ENCODE measurements around the gene FBL.

FBL gene

GRCh38 chr19:39846678-39847486 is 703 bp upstream of the FBL start:
- no peak for DNase-seq (ENCODE audit: low read depth)
- peak overlapping the region; percentile 90 for H3K4me3 ChIP-seq (ENCODE audit: low read depth, low read length)
- no peak for TF ChIP-seq CTCF (IDR thresholded peaks at IDR 0.05; ENCODE audit: low read depth, low read length, missing control alignments)
- in situ Hi-C loops (cut with HindIII; ENCODE audit: low sequenced_read_pairs), result no loop called here

- TF ChIP-seq CTCF (IDR thresholded peaks at IDR 0.05; ENCODE audit: low read depth, low read length, missing control alignments), result peak; percentile 24
- in situ Hi-C loops (cut with HindIII; ENCODE audit: low sequenced_read_pairs), result no loop called here
- H3K4me3 ChIP-seq (ENCODE audit: low read depth, low read length), result peak overlapping the region; percentile 90
- no peak for DNase-seq (ENCODE audit: low read depth)
Measured at GRCh38 chr19:39845584-39845932, 621 bp downstream of the FBL start.

GRCh38 chr19:39845172-39845571 is 1.0 kb downstream of the FBL start:
- no peak for DNase-seq (ENCODE audit: low read depth)
- TF ChIP-seq CTCF (IDR thresholded peaks at IDR 0.05; ENCODE audit: low read depth, low read length, missing control alignments), result no peak
- in situ Hi-C loops (cut with HindIII; ENCODE audit: low sequenced_read_pairs), result no loop called here
- H3K4me3 ChIP-seq (ENCODE audit: low read depth, low read length), result peak overlapping the region; percentile 90

GRCh38 chr19:39843919-39844793 is 2.0 kb downstream of the FBL start:
- in situ Hi-C loops (cut with HindIII; ENCODE audit: low sequenced_read_pairs), result loop anchor here (5.0 kb wide), 1 partner anchor 62 kb away; no protein-coding TSS in a partner anchor
- H3K4me3 ChIP-seq (ENCODE audit: low read depth, low read length), result no peak overlapping the region
- peak; percentile 42 for DNase-seq (ENCODE audit: low read depth)
- peak; percentile 66 for TF ChIP-seq CTCF (IDR thresholded peaks at IDR 0.05; ENCODE audit: low read depth, low read length, missing control alignments)

GRCh38 chr19:39842693-39843435 is 3.3 kb downstream of the FBL start:
- in situ Hi-C loops (cut with HindIII; ENCODE audit: low sequenced_read_pairs), result loop anchor here (5.0 kb wide), 1 partner anchor 61 kb away; no protein-coding TSS in a partner anchor
- no peak for TF ChIP-seq CTCF (IDR thresholded peaks at IDR 0.05; ENCODE audit: low read depth, low read length, missing control alignments)
- H3K4me3 ChIP-seq (ENCODE audit: low read depth, low read length), result no peak overlapping the region

GRCh38 chr19:39841041-39841440 is 5.1 kb downstream of the FBL start:
- no peak for DNase-seq (ENCODE audit: low read depth)
- in situ Hi-C loops (cut with HindIII; ENCODE audit: low sequenced_read_pairs), result loop anchor here (5.0 kb wide), 1 partner anchor 59 kb away; no protein-coding TSS in a partner anchor
- TF ChIP-seq CTCF (IDR thresholded peaks at IDR 0.05; ENCODE audit: low read depth, low read length, missing control alignments), result no peak
- H3K4me3 ChIP-seq (ENCODE audit: low read depth, low read length), result no peak overlapping the region

More at GRCh38 chr19:39842693-39843435, 3.3 kb downstream of the FBL start:
- no peak for DNase-seq (ENCODE audit: low read depth)

All from astrocyte of the cerebellum (primary cell).